Measurements from ENCODE around the gene MYLK4. TPM values are rescaled to one million over a fixed set of nuclear protein-coding genes. Genes with fewer than 3 reads are reported as not detected.

MYLK4 gene
- total and polyA plus RNA-seq, 2 of the 13 experiments (the other 11 are each of a cell fraction or from before 2014, with no cell fraction given): 0.26 to 0.29 TPM

GRCh38 chr6:2630359-2630758 lies 120.4 kb downstream of the MYLK4 start (continued):
- TF ChIP-seq, protein P1, sequence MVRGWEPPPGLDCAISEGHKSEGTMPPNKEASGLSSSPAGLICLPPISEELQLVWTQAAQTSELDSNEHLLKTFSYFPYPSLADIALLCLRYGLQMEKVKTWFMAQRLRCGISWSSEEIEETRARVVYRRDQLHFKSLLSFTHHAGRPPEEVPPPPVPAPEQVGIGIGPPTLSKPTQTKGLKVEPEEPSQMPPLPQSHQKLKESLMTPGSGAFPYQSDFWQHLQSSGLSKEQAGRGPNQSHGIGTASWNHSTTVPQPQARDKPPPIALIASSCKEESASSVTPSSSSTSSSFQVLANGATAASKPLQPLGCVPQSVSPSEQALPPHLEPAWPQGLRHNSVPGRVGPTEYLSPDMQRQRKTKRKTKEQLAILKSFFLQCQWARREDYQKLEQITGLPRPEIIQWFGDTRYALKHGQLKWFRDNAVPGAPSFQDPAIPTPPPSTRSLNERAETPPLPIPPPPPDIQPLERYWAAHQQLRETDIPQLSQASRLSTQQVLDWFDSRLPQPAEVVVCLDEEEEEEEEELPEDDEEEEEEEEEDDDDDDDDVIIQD (CRISPR knock-in tag; IDR thresholded peaks at IDR 0.05; ENCODE audit: low read depth): peak; percentile 40; the same call in 1 of the 2 replicates
- no peak for TF ChIP-seq POLR2G (IDR thresholded peaks at IDR 0.05; ENCODE audit: low read depth, low read length)
- TF ChIP-seq ZNF326 (CRISPR knock-in tag; IDR thresholded peaks at IDR 0.05; ENCODE audit: borderline replicate concordance): no peak
- 0 out of 2 replicates have a peak, but pooled peaks have one; percentile 43 for TF ChIP-seq ZNF670 (CRISPR knock-in tag; IDR thresholded peaks at IDR 0.05; ENCODE audit: borderline replicate concordance)
- no peak for TF ChIP-seq ZNF512B (CRISPR knock-in tag; IDR thresholded peaks at IDR 0.05; ENCODE audit: borderline replicate concordance)
- TF ChIP-seq KLF16 (CRISPR knock-in tag; IDR thresholded peaks at IDR 0.05): 0 out of 4 replicates have a peak, but pooled peaks of 1 of the 2 experiments have one; percentile 39
- no peak for TF ChIP-seq ELF1 (CRISPR knock-in tag; IDR thresholded peaks at IDR 0.05)
- no peak for TF ChIP-seq ZNF143 (CRISPR knock-in tag; IDR thresholded peaks at IDR 0.05)
- 0 out of 2 replicates have a peak, but pooled peaks have one; percentile 13 for TF ChIP-seq MIXL1 (CRISPR knock-in tag; IDR thresholded peaks at IDR 0.05)
- TF ChIP-seq, protein P2, sequence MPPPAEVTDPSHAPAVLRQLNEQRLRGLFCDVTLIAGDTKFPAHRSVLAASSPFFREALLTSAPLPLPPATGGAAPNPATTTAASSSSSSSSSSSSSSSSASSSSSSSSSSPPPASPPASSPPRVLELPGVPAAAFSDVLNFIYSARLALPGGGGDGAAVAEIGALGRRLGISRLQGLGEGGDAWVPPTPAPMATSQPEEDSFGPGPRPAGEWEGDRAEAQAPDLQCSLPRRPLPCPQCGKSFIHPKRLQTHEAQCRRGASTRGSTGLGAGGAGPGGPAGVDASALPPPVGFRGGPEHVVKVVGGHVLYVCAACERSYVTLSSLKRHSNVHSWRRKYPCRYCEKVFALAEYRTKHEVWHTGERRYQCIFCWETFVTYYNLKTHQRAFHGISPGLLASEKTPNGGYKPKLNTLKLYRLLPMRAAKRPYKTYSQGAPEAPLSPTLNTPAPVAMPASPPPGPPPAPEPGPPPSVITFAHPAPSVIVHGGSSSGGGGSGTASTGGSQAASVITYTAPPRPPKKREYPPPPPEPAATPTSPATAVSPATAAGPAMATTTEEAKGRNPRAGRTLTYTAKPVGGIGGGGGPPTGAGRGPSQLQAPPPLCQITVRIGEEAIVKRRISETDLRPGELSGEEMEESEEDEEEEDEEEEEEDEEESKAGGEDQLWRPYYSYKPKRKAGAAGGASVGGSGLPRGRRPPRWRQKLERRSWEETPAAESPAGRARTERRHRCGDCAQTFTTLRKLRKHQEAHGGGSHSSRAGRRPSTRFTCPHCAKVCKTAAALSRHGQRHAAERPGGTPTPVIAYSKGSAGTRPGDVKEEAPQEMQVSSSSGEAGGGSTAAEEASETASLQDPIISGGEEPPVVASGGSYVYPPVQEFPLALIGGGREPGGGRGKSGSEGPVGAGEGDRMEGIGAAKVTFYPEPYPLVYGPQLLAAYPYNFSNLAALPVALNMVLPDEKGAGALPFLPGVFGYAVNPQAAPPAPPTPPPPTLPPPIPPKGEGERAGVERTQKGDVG (CRISPR knock-in tag; IDR thresholded peaks at IDR 0.05; ENCODE audit: borderline replicate concordance): no peak
- TF ChIP-seq GLI4 (CRISPR knock-in tag; IDR thresholded peaks at IDR 0.05; ENCODE audit: borderline replicate concordance): no peak
- TF ChIP-seq GZF1 (CRISPR knock-in tag; IDR thresholded peaks at IDR 0.05): no peak
- no peak for TF ChIP-seq FOXM1 (CRISPR knock-in tag; IDR thresholded peaks at IDR 0.05)
- peak; percentile 51; the same call in 1 of the 2 replicates for TF ChIP-seq FOXA3 (CRISPR knock-in tag; IDR thresholded peaks at IDR 0.05)
- TF ChIP-seq RXRB (CRISPR knock-in tag; IDR thresholded peaks at IDR 0.05; ENCODE audit: borderline replicate concordance): peak; percentile 47; the same call in 1 of the 2 replicates
- no peak for TF ChIP-seq SUZ12 (IDR thresholded peaks at IDR 0.05; ENCODE audit: low read depth, low read length)
- TF ChIP-seq ZNF710 (CRISPR knock-in tag; IDR thresholded peaks at IDR 0.05; ENCODE audit: borderline replicate concordance): no peak
- TF ChIP-seq U2AF1 (optimal IDR thresholded peaks at IDR 0.05; ENCODE audit: low read depth, low read length): no peak
- TF ChIP-seq EZH2 (conservative IDR thresholded peaks at IDR 0.05; ENCODE audit: low read depth, low read length): no peak
- TF ChIP-seq PCBP2 (optimal IDR thresholded peaks at IDR 0.05; ENCODE audit: low read depth, low read length, poor library complexity, severe bottlenecking): no peak
- TF ChIP-seq ZNF33B (CRISPR knock-in tag; IDR thresholded peaks at IDR 0.05): no peak
- no peak for TF ChIP-seq ZNF562 (CRISPR knock-in tag; IDR thresholded peaks at IDR 0.05; ENCODE audit: borderline replicate concordance)

All from HepG2 (cell line).